Brain microvascular endothelial cell (primary cell): ENCODE results near the gene COL21A1.

ENCODE experiments used
- DNase-seq: peaks from one replicate; pipeline ENCODE4 v3.0.0-alpha.2; 2020
- H3K27ac ChIP-seq: fragments of 250-450 bp; sonication (Bioruptor Pico); 2 replicates; pipeline ENCODE4 v1.5.1; 2020; ENCODE audit warnings: mild to moderate bottlenecking, moderate library complexity
- H3K27me3 ChIP-seq: fragments of 250-450 bp; sonication (Bioruptor Pico); replicated peaks from 2 replicates; pipeline ENCODE4 v1.5.1; 2020; ENCODE audit warnings: mild to moderate bottlenecking
- H3K36me3 ChIP-seq: fragments of 250-450 bp; sonication (Bioruptor Pico); replicated peaks from 2 replicates; pipeline ENCODE4 v1.5.1; 2020; ENCODE audit warnings: mild to moderate bottlenecking
- H3K4me3 ChIP-seq: 2 replicates; pipeline ENCODE4 v1.5.1; 2011; ENCODE audit warnings: low read depth, mild to moderate bottlenecking, control low read depth, low read length, moderate library complexity
- CTCF ChIP-seq: IDR thresholded peaks from 2 replicates; pipeline ENCODE4 v1.5.1; 2011; ENCODE audit warnings: low read depth, mild to moderate bottlenecking, moderate library complexity, low read length, control low read depth, inconsistent platforms; ENCODE audit errors: missing control alignments
- in situ Hi-C: cut with HindIII; loops from 2 replicates; pipeline ENCODE4 v1.10.0; 2017; ENCODE audit warnings: low sequenced_read_pairs, low pct_ligation_motif_present

The COL21A1 gene

GRCh38 chr6:56088641-56089040 is 158.7 kb downstream of the COL21A1 start:
- in situ Hi-C loops: no loop called here
- Histone ChIP-seq H3K27me3 (no peaks in the 10 kb centered on the region), H3K36me3 (no peaks in the 10 kb centered on the region), H3K4me3 (no peak overlapping the region), H3K27ac (no peak overlapping the region)
- TF ChIP-seq CTCF: no peak
- DNase-seq: no peak

GRCh38 chr6:56087421-56087820 is 160.0 kb downstream of the COL21A1 start:
- Histone ChIP-seq H3K27ac (no peak overlapping the region), H3K27me3 (no peaks in the 10 kb centered on the region), H3K4me3 (no peak overlapping the region), H3K36me3 (no peaks in the 10 kb centered on the region)
- DNase-seq: peak; percentile 78
- no peak for TF ChIP-seq CTCF
- in situ Hi-C loops: no loop called here

GRCh38 chr6:56079751-56080540 is 167.4 kb downstream of the COL21A1 start:
- in situ Hi-C loops: no loop called here
- no peak overlapping the region for H3K4me3 ChIP-seq

GRCh38 chr6:56076033-56076432 is 171.3 kb downstream of the COL21A1 start:
- Histone ChIP-seq H3K36me3 (no peaks in the 10 kb centered on the region), H3K27ac (no peak overlapping the region), H3K4me3 (no peak overlapping the region), H3K27me3 (no peaks in the 10 kb centered on the region)
- in situ Hi-C loops: no loop called here
- no peak for DNase-seq
- no peak for TF ChIP-seq CTCF

More at GRCh38 chr6:56079751-56080540, 167.4 kb downstream of the COL21A1 start:
- Histone ChIP-seq H3K27me3 (no peaks in the 10 kb centered on the region), H3K36me3 (no peaks in the 10 kb centered on the region), H3K27ac (no peak overlapping the region)
- no peak for TF ChIP-seq CTCF
- no peak for DNase-seq

GRCh38 chr6:56073761-56074160 is 173.6 kb downstream of the COL21A1 start:
- Histone ChIP-seq H3K27ac (peak overlapping the region; percentile 79), H3K36me3 (no peaks in the 10 kb centered on the region), H3K27me3 (no peaks in the 10 kb centered on the region), H3K4me3 (no peak overlapping the region)
- no peak for DNase-seq
- in situ Hi-C loops: no loop called here
- no peak for TF ChIP-seq CTCF

- no peak for TF ChIP-seq CTCF
- Histone ChIP-seq H3K4me3 (no peak overlapping the region), H3K27me3 (no peaks in the 10 kb centered on the region), H3K36me3 (no peaks in the 10 kb centered on the region), H3K27ac (peak overlapping the region; percentile 79)
- in situ Hi-C loops: no loop called here
- peak; percentile 65 for DNase-seq
Measured at GRCh38 chr6:56073315-56073714, 174.1 kb downstream of the COL21A1 start.
